GM19468 (cell line): ENCODE measurements around the gene HSD17B1.
"Not testable (repeated sequence)": the region's sequence is repeated elsewhere in the genome, so short reads cannot be mapped to it uniquely, and the experiment has no call there.

Experiments used
- ATAC-seq: cut with Tn5 transposase; IDR thresholded peaks from one replicate; pipeline ENCODE4 v1.9.1; 2021; ENCODE audit warnings: mild to moderate bottlenecking, moderate library complexity, moderate number of reproducible peaks; ENCODE audit not compliant: unreplicated experiment; ENCODE audit errors: extremely low read depth

Gene HSD17B1, protein sequence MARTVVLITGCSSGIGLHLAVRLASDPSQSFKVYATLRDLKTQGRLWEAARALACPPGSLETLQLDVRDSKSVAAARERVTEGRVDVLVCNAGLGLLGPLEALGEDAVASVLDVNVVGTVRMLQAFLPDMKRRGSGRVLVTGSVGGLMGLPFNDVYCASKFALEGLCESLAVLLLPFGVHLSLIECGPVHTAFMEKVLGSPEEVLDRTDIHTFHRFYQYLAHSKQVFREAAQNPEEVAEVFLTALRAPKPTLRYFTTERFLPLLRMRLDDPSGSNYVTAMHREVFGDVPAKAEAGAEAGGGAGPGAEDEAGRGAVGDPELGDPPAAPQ

DNA sequence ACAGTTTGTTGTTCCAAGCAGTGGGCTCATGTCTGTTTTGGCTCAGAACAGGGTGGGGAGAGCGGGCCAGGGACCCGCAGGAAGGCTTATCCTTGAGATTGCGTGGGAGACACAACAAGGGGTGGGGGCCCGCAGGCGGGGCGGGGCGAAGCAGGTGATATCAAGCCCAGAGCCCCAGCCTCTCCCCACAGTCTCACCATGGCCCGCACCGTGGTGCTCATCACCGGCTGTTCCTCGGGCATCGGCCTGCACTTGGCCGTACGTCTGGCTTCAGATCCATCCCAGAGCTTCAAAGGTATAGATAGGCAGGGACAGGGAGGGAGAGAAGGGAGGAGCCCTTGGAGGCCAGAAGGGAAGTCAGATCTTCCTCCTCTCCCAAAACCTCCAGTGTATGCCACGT lies at the start of gene HSD17B1:
Gene HSD17B1, plus strand, starts transcription at position 188 of the 400 bp plus-strand sequence. Its CDS starts 11 bp downstream, at position 199.
- ATAC-seq = not testable (repeated sequence)

DNA sequence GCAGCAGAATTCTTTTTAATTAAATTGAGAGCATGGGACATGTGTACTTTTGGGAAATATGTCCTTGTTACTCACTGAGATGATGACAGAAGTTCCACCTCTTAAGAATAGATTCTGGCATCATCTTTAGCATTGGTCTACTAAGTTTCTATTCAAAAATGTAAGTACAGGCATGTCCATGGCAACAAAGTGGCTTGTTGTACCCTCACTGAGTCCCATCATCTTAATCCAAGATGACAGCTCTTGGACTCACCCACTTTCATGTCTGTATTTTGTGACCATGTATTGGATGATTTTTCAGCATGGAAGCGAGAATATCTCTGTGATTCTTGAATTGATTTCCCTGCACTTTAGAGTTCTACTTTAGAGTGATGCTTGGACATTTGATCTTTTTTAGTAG lies 49.8 kb upstream of the HSD17B1 start:
- no peak for ATAC-seq

GRCh38 chr17:42507671-42508070 lies 45.1 kb upstream of the HSD17B1 start:
- ATAC-seq = no peak

- no peak for ATAC-seq
These were observed 44.1 kb upstream of the HSD17B1 start for GRCh38 chr17:42508426-42509165.

- no peak for ATAC-seq
These were observed 43.3 kb upstream of the HSD17B1 start for GRCh38 chr17:42509409-42509808.

DNA sequence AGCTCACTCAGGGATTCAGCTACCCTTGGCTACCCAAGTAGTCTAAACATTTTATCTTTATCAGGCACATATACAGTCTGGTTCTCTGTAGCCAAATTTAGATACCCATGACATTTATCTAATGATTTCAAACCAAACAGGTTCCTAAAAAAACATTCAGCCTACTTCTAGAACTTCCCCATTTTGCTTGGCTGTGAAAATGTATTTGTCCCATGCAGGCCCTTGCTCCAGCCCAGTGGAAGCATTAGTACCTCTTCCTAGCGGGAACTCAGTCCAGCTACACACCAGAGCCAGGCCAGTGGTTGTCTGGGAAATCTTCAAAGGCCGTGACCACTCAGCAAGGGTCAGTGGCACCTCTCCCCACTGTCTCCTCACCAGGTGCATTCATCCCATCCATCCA lies 42.9 kb upstream of the HSD17B1 start:
- ATAC-seq = no peak

DNA sequence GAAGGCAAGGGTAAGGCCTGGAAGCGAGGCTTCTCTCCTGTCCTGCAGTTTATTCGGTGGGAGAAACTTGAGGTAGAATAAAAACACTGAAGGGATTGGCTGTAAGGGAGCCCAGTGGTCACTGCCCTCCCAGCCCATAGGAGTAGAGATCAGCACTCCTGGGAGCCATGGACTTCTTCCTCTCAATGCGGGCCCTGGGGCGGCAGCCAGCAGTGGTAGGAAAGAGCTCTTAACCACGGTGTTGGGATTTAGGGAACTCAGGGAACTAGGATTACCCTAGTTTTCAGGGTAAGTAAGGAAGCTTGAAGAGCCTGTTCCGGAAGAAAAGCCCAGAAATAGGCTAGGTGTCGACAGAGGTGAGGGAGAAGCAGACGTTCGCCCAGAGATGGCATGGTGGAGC lies 40.5 kb upstream of the HSD17B1 start:
- ATAC-seq = no peak

- no peak for ATAC-seq
These were observed 39.9 kb upstream of the HSD17B1 start for GRCh38 chr17:42512733-42513251.

DNA sequence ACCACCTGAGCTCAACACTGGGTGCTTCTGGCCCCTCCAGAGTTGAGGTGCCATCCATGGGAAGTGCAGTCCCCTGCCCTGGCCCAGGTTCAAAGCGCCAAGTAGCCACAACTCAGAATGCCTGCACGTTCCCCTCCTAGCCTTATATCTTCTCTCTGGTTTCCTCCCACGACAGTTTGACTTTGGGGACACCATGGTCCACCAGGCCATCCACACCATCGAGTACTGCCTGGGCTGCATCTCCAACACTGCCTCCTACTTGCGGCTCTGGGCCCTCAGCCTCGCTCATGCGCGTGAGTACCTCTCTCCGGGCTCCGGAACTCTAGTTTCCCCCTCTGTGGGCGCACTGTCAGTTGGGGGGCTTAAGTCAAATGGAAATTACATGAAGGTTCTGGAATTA lies 39.0 kb upstream of the HSD17B1 start:
- ATAC-seq = no peak

DNA sequence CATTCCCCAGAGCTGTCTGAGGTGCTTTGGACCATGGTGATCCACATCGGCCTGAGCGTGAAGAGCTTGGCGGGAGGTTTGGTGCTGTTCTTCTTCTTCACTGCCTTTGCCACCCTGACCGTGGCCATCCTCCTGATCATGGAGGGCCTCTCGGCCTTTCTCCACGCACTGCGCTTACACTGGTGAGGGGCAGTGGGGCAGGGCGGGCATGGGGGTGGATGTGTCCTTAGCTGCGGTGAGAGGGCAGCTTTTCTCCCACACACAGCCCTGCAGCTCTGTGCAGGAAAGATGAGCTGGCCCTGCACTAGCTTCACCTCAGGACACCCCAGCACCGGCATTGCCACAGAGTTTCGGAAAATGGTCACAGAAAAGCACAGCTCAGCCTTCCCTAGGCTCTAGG lies 38.4 kb upstream of the HSD17B1 start:
- no peak for ATAC-seq

GRCh38 chr17:42514867-42515266 lies 37.9 kb upstream of the HSD17B1 start:
- no peak for ATAC-seq

DNA sequence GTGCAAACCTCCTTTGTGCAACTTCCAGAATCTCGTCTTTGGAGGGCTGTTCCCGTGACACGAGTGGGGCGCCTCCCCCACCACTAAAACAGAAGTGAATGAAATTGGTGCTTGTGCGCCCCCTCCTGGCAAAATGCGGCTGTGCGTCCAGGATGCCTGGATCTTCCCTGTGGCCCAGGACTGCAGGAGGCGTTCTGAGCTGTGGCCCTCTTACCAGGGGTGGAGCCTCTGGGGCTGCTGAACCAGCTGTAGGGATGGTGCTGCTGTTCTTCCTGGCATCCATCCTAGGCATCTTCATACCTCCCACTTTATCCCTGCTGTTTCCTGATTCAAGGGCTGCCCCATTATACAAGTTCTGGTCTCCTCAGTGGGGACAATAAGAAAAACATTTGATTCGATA lies 35.2 kb upstream of the HSD17B1 start:
- no peak for ATAC-seq

GRCh38 chr17:42518046-42518754 lies 34.5 kb upstream of the HSD17B1 start:
- no peak for ATAC-seq

DNA sequence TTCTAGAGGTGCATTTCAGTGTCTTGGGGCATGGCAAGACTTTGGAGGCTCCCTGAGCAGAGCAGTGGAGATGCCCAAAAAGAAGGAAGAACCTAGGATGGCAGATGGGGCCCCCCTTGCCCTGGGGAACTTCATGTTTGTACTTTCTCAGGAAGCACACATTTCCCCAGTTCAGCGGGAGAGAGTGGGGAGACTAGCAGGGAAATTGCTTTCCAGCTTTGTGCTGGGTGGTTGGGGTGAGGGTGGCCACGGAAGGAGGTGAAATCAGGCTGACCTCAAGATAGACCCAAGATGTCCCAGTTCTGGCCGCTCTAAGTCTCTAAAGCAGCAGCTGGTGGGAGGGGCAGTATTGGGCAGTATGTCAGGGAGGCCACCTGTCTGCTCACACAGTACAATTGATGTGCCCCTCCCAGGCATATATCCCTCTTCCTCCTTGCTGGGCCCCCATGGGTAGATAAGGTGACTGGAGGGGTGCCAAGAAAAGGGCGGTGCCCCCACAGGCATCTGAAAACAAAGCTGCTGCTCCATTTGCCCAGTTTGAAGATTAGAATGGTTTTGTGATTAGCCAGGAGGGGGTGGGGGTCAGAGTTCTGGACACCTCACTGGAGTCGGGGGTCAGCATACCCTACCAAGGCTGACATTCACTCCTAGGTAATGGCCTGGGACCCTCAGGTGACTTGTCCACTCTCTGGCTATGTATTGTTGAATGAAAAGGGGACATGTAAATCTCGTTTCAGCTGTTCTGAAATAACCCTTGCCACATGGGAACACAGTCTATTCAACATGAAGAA lies 33.8 kb upstream of the HSD17B1 start:
- ATAC-seq = no peak

DNA sequence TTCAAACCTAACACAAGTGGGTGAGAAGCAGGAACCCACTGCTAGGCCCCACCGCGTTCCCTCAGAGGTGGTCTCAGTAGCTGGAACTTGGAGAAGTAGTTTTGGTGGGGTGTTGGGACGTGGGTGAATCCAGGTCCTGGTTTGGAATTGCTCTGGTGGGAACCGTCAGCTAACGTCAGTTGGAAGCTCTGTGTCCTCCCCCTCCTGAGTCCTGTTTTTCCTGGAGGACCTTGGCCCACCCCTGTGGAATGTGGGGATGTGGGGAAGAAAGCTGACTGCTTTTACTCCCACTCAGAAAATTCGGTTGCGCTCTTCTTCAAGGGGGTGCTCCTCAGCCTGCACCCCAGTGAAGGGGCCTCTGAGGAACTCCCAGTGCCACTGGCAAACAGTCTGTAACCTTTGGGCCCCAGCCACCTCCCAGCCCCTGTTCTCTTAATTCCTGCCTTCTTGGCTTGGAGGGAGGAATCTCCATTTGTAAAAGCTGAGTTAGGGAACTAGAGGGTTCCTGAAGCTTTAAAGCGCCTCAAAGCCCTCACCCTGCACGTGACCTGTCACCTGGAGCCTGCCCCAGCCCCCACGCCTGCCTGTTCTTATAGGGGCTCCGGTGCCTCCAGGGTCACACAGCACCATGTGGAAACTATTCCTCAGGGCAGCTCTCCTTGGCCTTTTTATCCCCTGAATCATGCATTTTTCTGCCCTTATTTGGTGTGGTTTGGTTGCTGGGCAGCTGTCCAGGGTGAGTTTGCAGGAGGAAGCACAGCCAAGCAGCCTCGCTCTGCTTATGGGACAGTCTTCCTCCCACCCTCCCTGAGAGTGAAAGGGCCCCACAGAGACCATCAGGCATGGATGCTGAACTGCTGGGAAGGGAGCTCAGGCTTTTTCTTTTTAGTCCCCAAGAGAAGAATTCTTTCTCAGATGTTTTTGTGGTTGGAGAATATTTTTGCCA lies 32.9 kb upstream of the HSD17B1 start:
- no peak for ATAC-seq

GRCh38 chr17:42520540-42520951 lies 32.2 kb upstream of the HSD17B1 start:
- ATAC-seq = no peak

GRCh38 chr17:42521036-42521435 lies 31.7 kb upstream of the HSD17B1 start:
- no peak for ATAC-seq

DNA sequence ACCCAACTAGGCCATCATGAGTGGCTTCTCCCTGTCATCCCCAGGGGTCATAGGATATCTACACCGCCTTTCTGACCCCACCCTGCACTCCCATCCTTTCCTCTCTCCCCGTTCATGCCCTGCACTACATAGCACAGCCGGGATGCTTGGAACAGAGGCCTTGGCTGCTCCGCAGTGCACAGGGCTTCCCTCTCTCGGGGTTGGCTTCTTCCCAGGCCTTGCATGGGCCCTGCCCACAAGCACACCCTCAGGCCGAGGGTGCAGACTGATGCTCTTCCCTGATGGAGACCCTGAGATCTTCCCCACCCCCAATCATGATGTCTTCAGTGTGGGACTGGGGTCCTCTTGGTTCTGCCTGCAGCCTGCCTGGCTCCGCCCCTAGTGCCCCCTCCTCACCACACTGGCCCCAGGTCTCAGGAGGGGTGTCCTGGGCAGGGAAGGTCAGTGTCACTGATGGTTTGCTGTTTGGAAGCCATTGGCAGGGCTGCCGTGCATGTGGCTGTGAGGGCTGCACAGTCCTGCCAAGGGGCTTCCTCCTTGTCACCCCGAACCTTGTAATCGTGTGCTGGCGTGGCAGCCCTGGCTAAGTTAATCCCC lies 31.0 kb upstream of the HSD17B1 start:
- ATAC-seq = no peak
